BE2C (cell line): Measurements from ENCODE around the gene OR52K1.

ENCODE experiments used
- DNase-seq: peaks from one replicate; pipeline ENCODE4 v3.0.0-alpha.2; 2020
- H3K27me3 ChIP-seq: fragments of 250-450 bp; sonication (Bioruptor Pico); 2 replicates; pipeline ENCODE4 v1.5.1; 2020; ENCODE audit warnings: mild to moderate bottlenecking
- H3K36me3 ChIP-seq: fragments of 250-450 bp; sonication (Bioruptor Pico); 2 replicates; pipeline ENCODE4 v1.5.1; 2020; ENCODE audit warnings: mild to moderate bottlenecking
- H3K4me1 ChIP-seq: fragments of 250-450 bp; sonication (Bioruptor Pico); 2 replicates; pipeline ENCODE4 v1.5.1; 2020
- H3K4me3 ChIP-seq: 2 replicates; pipeline ENCODE4 v1.5.1; 2011; ENCODE audit warnings: low read depth, low read length
- H3K9me3 ChIP-seq: fragments of 250-450 bp; sonication (Bioruptor Pico); 2 replicates; pipeline ENCODE4 v1.5.1; 2020
- TF ChIP-seq, protein P1 (sequence below): IDR thresholded peaks from 2 replicates; pipeline ENCODE4 v1.5.1; 2012; ENCODE audit warnings: mild to moderate bottlenecking, low read depth, low read length

Gene OR52K1

DNA sequence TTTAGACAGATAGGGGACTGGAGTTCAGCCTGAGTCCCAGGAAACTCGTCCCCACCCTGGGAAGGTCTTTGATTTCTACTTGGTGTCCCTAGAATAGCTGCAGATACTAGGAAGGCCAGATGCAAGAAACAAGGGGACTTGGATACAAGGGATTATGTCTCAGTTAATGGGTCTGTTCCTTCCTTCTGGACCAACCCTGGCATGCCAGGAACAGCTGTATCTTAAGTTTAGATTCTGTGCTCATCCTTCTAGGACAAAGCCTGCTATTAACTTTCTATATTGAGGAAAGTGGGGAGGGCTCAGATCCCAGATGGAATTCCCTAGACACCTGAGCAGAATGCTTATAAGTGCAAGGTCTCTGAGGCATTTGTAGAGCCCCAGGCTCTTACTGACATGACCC, 58.6 kb downstream of the OR52K1 start:
- H3K4me3 ChIP-seq = no peak overlapping the region
- TF ChIP-seq, protein P1, sequence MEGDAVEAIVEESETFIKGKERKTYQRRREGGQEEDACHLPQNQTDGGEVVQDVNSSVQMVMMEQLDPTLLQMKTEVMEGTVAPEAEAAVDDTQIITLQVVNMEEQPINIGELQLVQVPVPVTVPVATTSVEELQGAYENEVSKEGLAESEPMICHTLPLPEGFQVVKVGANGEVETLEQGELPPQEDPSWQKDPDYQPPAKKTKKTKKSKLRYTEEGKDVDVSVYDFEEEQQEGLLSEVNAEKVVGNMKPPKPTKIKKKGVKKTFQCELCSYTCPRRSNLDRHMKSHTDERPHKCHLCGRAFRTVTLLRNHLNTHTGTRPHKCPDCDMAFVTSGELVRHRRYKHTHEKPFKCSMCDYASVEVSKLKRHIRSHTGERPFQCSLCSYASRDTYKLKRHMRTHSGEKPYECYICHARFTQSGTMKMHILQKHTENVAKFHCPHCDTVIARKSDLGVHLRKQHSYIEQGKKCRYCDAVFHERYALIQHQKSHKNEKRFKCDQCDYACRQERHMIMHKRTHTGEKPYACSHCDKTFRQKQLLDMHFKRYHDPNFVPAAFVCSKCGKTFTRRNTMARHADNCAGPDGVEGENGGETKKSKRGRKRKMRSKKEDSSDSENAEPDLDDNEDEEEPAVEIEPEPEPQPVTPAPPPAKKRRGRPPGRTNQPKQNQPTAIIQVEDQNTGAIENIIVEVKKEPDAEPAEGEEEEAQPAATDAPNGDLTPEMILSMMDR = no peak
- H3K27me3 ChIP-seq = no peaks in the 10 kb centered on the region
- no peaks in the 10 kb centered on the region for H3K36me3 ChIP-seq
- H3K4me1 ChIP-seq = no peaks in the 10 kb centered on the region
- no peak for DNase-seq
- H3K9me3 ChIP-seq = no peaks in the 10 kb centered on the region
